ENCODE results near the gene MCF2L2. TPM values are rescaled to one million over a fixed set of nuclear protein-coding genes. Genes with fewer than 3 reads are reported as not detected.

MCF2L2 gene
- total RNA-seq, 1 donor from 2014 or later = 18.1 TPM

GRCh38 chr3:183400352-183400751 lies 28.1 kb downstream of the MCF2L2 start:
- H3K9me3 Mint-ChIP-seq (ENCODE audit: unreplicated experiment) = no peaks in the 10 kb centered on the region
- H3K27ac Mint-ChIP-seq (ENCODE audit: unreplicated experiment) = no peak overlapping the region
- no peak for TF ChIP-seq CTCF (IDR thresholded peaks at IDR 0.05; ENCODE audit: partially characterized antibody, unreplicated experiment)
- no peaks in the 10 kb centered on the region for H3K27me3 Mint-ChIP-seq (ENCODE audit: unreplicated experiment)
- no peaks in the 10 kb centered on the region for H3K4me1 Mint-ChIP-seq (ENCODE audit: low read depth, unreplicated experiment)
- no peaks in the 10 kb centered on the region for H3K36me3 Mint-ChIP-seq (ENCODE audit: unreplicated experiment)
- H3K4me3 Mint-ChIP-seq (ENCODE audit: unreplicated experiment) = no peak overlapping the region
- DNase-seq = no peak

GRCh38 chr3:183396662-183397391 lies 31.6 kb downstream of the MCF2L2 start:
- Mint-ChIP-seq H3K36me3 (ENCODE audit: unreplicated experiment) (no peaks in the 10 kb centered on the region), H3K9me3 (ENCODE audit: unreplicated experiment) (no peaks in the 10 kb centered on the region), H3K27me3 (ENCODE audit: unreplicated experiment) (no peaks in the 10 kb centered on the region), H3K27ac (ENCODE audit: unreplicated experiment) (no peak overlapping the region), H3K4me3 (ENCODE audit: unreplicated experiment) (no peak overlapping the region), H3K4me1 (ENCODE audit: low read depth, unreplicated experiment) (peaks cover 14% of the 10 kb centered on the region)
- TF ChIP-seq CTCF (IDR thresholded peaks at IDR 0.05; ENCODE audit: partially characterized antibody, unreplicated experiment) = no peak
- DNase-seq = no peak

- no peak for DNase-seq
- Mint-ChIP-seq H3K27ac (ENCODE audit: unreplicated experiment) (no peak overlapping the region), H3K27me3 (ENCODE audit: unreplicated experiment) (no peaks in the 10 kb centered on the region)
Observed at GRCh38 chr3:183394150-183394549, 34.3 kb downstream of the MCF2L2 start.

GRCh38 chr3:183393625-183394024 lies 34.8 kb downstream of the MCF2L2 start:
- Mint-ChIP-seq H3K27me3 (ENCODE audit: unreplicated experiment) (no peaks in the 10 kb centered on the region), H3K27ac (ENCODE audit: unreplicated experiment) (peak overlapping the region; percentile 15), H3K36me3 (ENCODE audit: unreplicated experiment) (no peaks in the 10 kb centered on the region), H3K4me1 (ENCODE audit: low read depth, unreplicated experiment) (peaks cover 14% of the 10 kb centered on the region), H3K4me3 (ENCODE audit: unreplicated experiment) (peak overlapping the region; percentile 2), H3K9me3 (ENCODE audit: unreplicated experiment) (no peaks in the 10 kb centered on the region)
- DNase-seq = peak; percentile 32
- no peak for TF ChIP-seq CTCF (IDR thresholded peaks at IDR 0.05; ENCODE audit: partially characterized antibody, unreplicated experiment)

More at GRCh38 chr3:183394150-183394549, 34.3 kb downstream of the MCF2L2 start:
- no peaks in the 10 kb centered on the region for H3K36me3 Mint-ChIP-seq (ENCODE audit: unreplicated experiment)
- H3K4me1 Mint-ChIP-seq (ENCODE audit: low read depth, unreplicated experiment) = peaks cover 14% of the 10 kb centered on the region
- H3K9me3 Mint-ChIP-seq (ENCODE audit: unreplicated experiment) = no peaks in the 10 kb centered on the region
- no peak for TF ChIP-seq CTCF (IDR thresholded peaks at IDR 0.05; ENCODE audit: partially characterized antibody, unreplicated experiment)
- H3K4me3 Mint-ChIP-seq (ENCODE audit: unreplicated experiment) = no peak overlapping the region

GRCh38 chr3:183392186-183393034 lies 36.0 kb downstream of the MCF2L2 start:
- H3K27ac Mint-ChIP-seq (ENCODE audit: unreplicated experiment) = no peak overlapping the region
- DNase-seq = no peak

More at GRCh38 chr3:183392186-183393034, 36.0 kb downstream of the MCF2L2 start:
- TF ChIP-seq CTCF (IDR thresholded peaks at IDR 0.05; ENCODE audit: partially characterized antibody, unreplicated experiment) = no peak
- H3K27me3 Mint-ChIP-seq (ENCODE audit: unreplicated experiment) = no peaks in the 10 kb centered on the region
- H3K36me3 Mint-ChIP-seq (ENCODE audit: unreplicated experiment) = no peaks in the 10 kb centered on the region
- no peaks in the 10 kb centered on the region for H3K9me3 Mint-ChIP-seq (ENCODE audit: unreplicated experiment)
- H3K4me3 Mint-ChIP-seq (ENCODE audit: unreplicated experiment) = no peak overlapping the region
- peaks cover 14% of the 10 kb centered on the region for H3K4me1 Mint-ChIP-seq (ENCODE audit: low read depth, unreplicated experiment)
